ENCODE measurements around the gene MAP2K1.

DNA sequence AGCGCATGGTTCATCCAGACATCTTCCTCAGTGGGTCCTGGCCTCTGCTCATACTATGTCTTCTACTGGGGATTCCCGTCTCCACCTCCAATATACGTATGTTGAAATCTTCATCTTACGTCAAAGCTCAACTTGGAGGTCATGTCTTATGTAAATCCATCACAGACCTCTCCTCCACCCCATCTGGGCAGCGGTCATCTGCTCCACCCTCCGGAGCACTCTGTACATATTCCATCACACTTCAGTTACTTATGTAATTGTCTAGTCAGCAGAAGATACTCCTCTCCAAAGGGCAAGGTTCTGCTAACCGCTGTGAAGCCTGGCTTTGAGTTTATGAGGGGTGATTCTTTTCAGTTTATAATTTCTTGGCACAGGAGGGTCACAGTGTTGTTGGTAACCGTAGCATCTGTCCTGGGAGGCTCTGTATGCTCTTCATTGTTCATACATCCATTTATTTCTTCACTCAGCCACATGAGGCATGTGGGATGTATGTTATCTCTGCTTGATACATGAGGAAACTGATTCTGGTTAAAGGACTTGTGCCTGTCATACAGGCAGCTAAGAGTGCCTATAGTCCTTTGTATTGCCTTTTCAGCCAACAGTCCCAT lies 22.1 kb downstream of the MAP2K1 start:
- TF ChIP-seq CTCF (IDR thresholded peaks at IDR 0.05) (no peak), ZFX (IDR thresholded peaks at IDR 0.05; ENCODE audit: borderline replicate concordance) (no peak)

Data from 22Rv1 (cell line).